Daoy (cell line): ENCODE results near the gene DFFB. TPM values are rescaled to one million over a fixed set of nuclear protein-coding genes. Genes with fewer than 3 reads are reported as not detected.

Source experiments
- DNase-seq: peaks from one replicate; pipeline ENCODE4 v3.0.0-alpha.2; 2015; ENCODE audit warnings: low read depth
- total RNA-seq: library from RNA; depleted of rRNA; stranded (reverse); fragments of >200 nt; shearing (Covaris generic); gene quantifications from 2 replicates; pipeline ENCODE4 v1.2.3, GENCODE V29; 2014

Gene DFFB
- total RNA-seq, 1 experiment from 2014 or later: 7.4 TPM

- DNase-seq: no peak
Observed at GRCh38 chr1:3871451-3871805, 14.2 kb downstream of the DFFB start.

- no peak for DNase-seq
Observed at GRCh38 chr1:3872546-3872945, 15.3 kb downstream of the DFFB start.

GRCh38 chr1:3874736-3875135 lies 17.5 kb downstream of the DFFB start:
- DNase-seq: no peak

GRCh38 chr1:3876716-3877115 lies 19.4 kb downstream of the DFFB start:
- DNase-seq: no peak

GRCh38 chr1:3879099-3879498 lies 21.8 kb downstream of the DFFB start:
- no peak for DNase-seq

GRCh38 chr1:3879787-3880428 lies 22.6 kb downstream of the DFFB start:
- no peak for DNase-seq

- DNase-seq: no peak
Observed at GRCh38 chr1:3880429-3881192, 23.3 kb downstream of the DFFB start.

GRCh38 chr1:3881193-3881480 lies 23.9 kb downstream of the DFFB start:
- no peak for DNase-seq

GRCh38 chr1:3883194-3883925 lies 26.1 kb downstream of the DFFB start:
- DNase-seq: no peak

GRCh38 chr1:3884966-3885365 lies 27.7 kb downstream of the DFFB start:
- no peak for DNase-seq

GRCh38 chr1:3885611-3886010 lies 28.3 kb downstream of the DFFB start:
- no peak for DNase-seq

GRCh38 chr1:3886106-3886670 lies 28.9 kb downstream of the DFFB start:
- DNase-seq: no peak

- DNase-seq: no peak
Observed at GRCh38 chr1:3886691-3887090, 29.4 kb downstream of the DFFB start.

GRCh38 chr1:3888301-3888700 lies 31.0 kb downstream of the DFFB start:
- DNase-seq: no peak

- DNase-seq: no peak
Observed at GRCh38 chr1:3889936-3890335, 32.7 kb downstream of the DFFB start.

GRCh38 chr1:3890389-3891328 lies 33.4 kb downstream of the DFFB start:
- DNase-seq: no peak

- no peak for DNase-seq
Observed at GRCh38 chr1:3891329-3891865, 34.1 kb downstream of the DFFB start.

GRCh38 chr1:3892748-3893147 lies 35.5 kb downstream of the DFFB start:
- no peak for DNase-seq

- no peak for DNase-seq
Observed at GRCh38 chr1:3893190-3893589, 35.9 kb downstream of the DFFB start.

- no peak for DNase-seq
Observed at GRCh38 chr1:3894626-3895278, 37.5 kb downstream of the DFFB start.
